Smooth muscle cell (in vitro differentiated cells): ENCODE measurements around the gene ALDH1A2. TPM values are rescaled to one million over a fixed set of nuclear protein-coding genes. Genes with fewer than 3 reads are reported as not detected.

Source experiments
- DNase-seq: peaks from one replicate; lab custom pipeline; 2025; ENCODE audit not compliant: unreplicated experiment; lab: John Stamatoyannopoulos, UW
- H2AFZ ChIP-seq: fragments of 200-600 bp; sonication (generic); 2 replicates; pipeline ENCODE4 v1.6.0; 2016; ENCODE audit warnings: antibody characterized with exemption, low read depth, mild to moderate bottlenecking
- H3F3A ChIP-seq: fragments of 200-600 bp; sonication (generic); 2 replicates; pipeline ENCODE4 v1.6.0; 2017; ENCODE audit warnings: antibody characterized with exemption, low read depth
- H3K27ac ChIP-seq: fragments of 200-600 bp; sonication (generic); 2 replicates; pipeline ENCODE4 v1.5.1; 2016; ENCODE audit warnings: low read depth, mild to moderate bottlenecking
- H3K27me3 ChIP-seq: fragments of 200-600 bp; sonication (generic); 2 replicates; pipeline ENCODE4 v1.6.1; 2016; ENCODE audit warnings: low read depth, mild to moderate bottlenecking
- H3K36me3 ChIP-seq: fragments of 200-600 bp; sonication (generic); 2 replicates; pipeline ENCODE4 v1.5.1; 2016; ENCODE audit warnings: low read depth
- H3K4me1 ChIP-seq: fragments of 200-600 bp; sonication (generic); 2 replicates; pipeline ENCODE4 v1.5.1; 2016; ENCODE audit warnings: low read depth
- H3K4me2 ChIP-seq: fragments of 200-600 bp; sonication (generic); 2 replicates; pipeline ENCODE4 v1.6.0; 2016; ENCODE audit warnings: mild to moderate bottlenecking
- H3K4me3 ChIP-seq: fragments of 200-600 bp; sonication (generic); 2 replicates; pipeline ENCODE4 v1.5.1; 2016; ENCODE audit warnings: mild to moderate bottlenecking
- H3K79me2 ChIP-seq: fragments of 200-600 bp; sonication (generic); 2 replicates; pipeline ENCODE4 v1.6.0; 2016; ENCODE audit warnings: low read depth, mild to moderate bottlenecking
- H3K9ac ChIP-seq: fragments of 200-600 bp; sonication (generic); 2 replicates; pipeline ENCODE4 v1.6.0; 2016; ENCODE audit warnings: low read depth
- H3K9me3 ChIP-seq: fragments of 200-600 bp; sonication (generic); replicated peaks from 2 replicates; pipeline ENCODE4 v1.5.1; 2016; ENCODE audit warnings: low read depth
- H4K20me1 ChIP-seq: fragments of 200-600 bp; sonication (generic); 2 replicates; pipeline ENCODE4 v1.6.0; 2016; ENCODE audit warnings: low read depth
- WGBS: methylation state at CpG from one replicate; pipeline ENCODE4 v1.1.7; 2016; ENCODE audit warnings: low lambda C conversion rate; 5-methylcytosine and 5-hydroxymethylcytosine counted together
- polyA plus RNA-seq: library from polyadenylated mRNA; unstranded; fragments of >200 nt; fragmentation: Nextera tagmentation; extraction: Ambion mirVana; gene quantifications from 2 replicates; pipeline ENCODE4 v1.2.1, GENCODE V29; 2016
- total RNA-seq: library from RNA; depleted of rRNA; stranded (reverse); fragments of >200 nt; gene quantifications from 2 replicates; pipeline ENCODE4 v1.2.3, GENCODE V29; 2014
- TF ChIP-seq, protein P1 (sequence below): fragments of 200-600 bp; sonication (generic); IDR thresholded peaks from 2 replicates; pipeline ENCODE4 v1.5.1; 2017; ENCODE audit warnings: borderline replicate concordance, mild to moderate bottlenecking, antibody characterized with exemption; ENCODE audit not compliant: insufficient read depth, poor library complexity, severe bottlenecking

ALDH1A2 gene
- total and polyA plus RNA-seq, 2 experiments from 2014 or later, result 0.49 to 2.9 TPM

DNA sequence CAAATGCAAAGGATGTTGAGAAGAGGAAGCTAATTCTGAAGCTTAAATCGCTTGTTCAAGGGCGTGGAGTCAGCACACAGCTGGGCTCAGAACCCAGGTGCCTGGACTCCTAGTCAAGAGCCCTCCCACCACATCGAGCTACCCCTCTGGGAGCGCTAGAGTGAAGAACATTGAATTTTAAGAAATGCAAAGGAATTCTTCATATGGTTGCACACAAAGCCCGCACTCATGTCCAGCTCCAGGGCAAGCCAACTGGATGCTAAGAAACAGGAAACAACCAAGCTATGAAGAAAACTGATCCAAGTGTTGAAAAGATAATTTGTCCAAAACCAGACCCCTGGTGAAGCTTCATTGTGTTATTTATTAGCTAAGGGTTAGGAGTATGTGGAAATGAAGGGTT lies 122.3 kb downstream of the ALDH1A2 start:
- H3K4me2 ChIP-seq, result no peak overlapping the region
- 95% methylated on average over 5 of the region's 5 CpGs for WGBS
- no peaks in the 10 kb centered on the region for H3K9me3 ChIP-seq
- H3K27me3 ChIP-seq, result no peaks in the 10 kb centered on the region
- no peak for DNase-seq
- H3K4me1 ChIP-seq, result no peaks in the 10 kb centered on the region
- H3F3A ChIP-seq, result no peaks in the 10 kb centered on the region
- TF ChIP-seq, protein P1, sequence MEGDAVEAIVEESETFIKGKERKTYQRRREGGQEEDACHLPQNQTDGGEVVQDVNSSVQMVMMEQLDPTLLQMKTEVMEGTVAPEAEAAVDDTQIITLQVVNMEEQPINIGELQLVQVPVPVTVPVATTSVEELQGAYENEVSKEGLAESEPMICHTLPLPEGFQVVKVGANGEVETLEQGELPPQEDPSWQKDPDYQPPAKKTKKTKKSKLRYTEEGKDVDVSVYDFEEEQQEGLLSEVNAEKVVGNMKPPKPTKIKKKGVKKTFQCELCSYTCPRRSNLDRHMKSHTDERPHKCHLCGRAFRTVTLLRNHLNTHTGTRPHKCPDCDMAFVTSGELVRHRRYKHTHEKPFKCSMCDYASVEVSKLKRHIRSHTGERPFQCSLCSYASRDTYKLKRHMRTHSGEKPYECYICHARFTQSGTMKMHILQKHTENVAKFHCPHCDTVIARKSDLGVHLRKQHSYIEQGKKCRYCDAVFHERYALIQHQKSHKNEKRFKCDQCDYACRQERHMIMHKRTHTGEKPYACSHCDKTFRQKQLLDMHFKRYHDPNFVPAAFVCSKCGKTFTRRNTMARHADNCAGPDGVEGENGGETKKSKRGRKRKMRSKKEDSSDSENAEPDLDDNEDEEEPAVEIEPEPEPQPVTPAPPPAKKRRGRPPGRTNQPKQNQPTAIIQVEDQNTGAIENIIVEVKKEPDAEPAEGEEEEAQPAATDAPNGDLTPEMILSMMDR, result no peak
- H3K27ac ChIP-seq, result no peak overlapping the region
- no peaks in the 10 kb centered on the region for H3K79me2 ChIP-seq
- H3K9ac ChIP-seq, result no peak overlapping the region
- H4K20me1 ChIP-seq, result no peaks in the 10 kb centered on the region
- H2AFZ ChIP-seq, result no peak overlapping the region
- H3K4me3 ChIP-seq, result no peak overlapping the region
- H3K36me3 ChIP-seq, result no peaks in the 10 kb centered on the region

DNA sequence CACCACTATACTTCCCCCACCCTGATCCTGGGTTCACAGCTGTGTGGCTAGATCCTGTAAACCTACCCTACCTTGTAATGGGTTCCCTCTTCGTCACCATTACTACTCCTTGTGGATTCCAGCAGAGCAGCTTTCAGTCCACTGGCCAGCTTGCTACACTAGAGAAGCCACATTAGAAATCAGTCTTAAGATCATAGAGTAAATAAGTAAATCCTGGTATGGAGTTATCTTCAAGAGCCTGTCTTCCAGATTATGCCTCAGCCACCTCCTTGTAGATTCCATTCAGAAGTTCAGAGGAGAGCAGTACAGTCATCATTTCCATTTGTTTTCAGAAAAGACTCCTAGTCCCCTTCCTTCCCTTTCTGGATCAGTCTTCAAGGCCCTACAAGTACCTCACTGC lies 123.7 kb downstream of the ALDH1A2 start:
- no peak for DNase-seq
- H3K27me3 ChIP-seq, result no peaks in the 10 kb centered on the region
- WGBS, result 97% methylated on average over 1 of the region's 1 CpG

DNA sequence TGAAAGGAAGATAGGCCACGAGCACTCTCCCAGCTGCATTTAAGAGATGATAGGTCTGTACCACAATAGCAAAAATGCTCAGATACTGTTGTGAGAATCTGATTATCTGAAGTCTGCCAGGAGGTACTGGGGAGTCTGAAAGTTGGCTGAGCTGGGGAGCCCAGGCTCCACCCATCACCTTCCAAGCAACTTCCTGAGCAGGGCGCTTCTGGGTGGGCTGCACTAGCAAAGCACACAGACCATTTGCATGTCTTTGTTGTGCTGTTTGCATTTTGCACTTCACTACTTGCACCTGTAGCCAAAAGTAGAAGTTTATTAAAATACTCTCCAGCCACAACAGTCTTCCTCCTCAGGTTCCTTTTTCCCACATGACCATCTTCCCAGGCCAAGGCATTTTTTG lies 133.2 kb downstream of the ALDH1A2 start:
- 84% methylated on average over 2 of the region's 2 CpGs for WGBS
- Histone ChIP-seq H3K79me2 (no peaks in the 10 kb centered on the region), H4K20me1 (no peaks in the 10 kb centered on the region), H2AFZ (no peak overlapping the region), H3K4me2 (no peak overlapping the region), H3K27me3 (no peaks in the 10 kb centered on the region), H3K36me3 (no peaks in the 10 kb centered on the region), H3K9ac (no peak overlapping the region), H3K27ac (no peak overlapping the region), H3K9me3 (no peaks in the 10 kb centered on the region), H3K4me3 (no peak overlapping the region), H3K4me1 (no peaks in the 10 kb centered on the region), H3F3A (no peaks in the 10 kb centered on the region)
- DNase-seq, result no peak
- TF ChIP-seq, protein P1, result no peak

More for the DNA sequence above, 123.7 kb downstream of the ALDH1A2 start:
- Histone ChIP-seq H3K9ac (no peak overlapping the region), H4K20me1 (no peaks in the 10 kb centered on the region), H3F3A (no peaks in the 10 kb centered on the region), H3K36me3 (no peaks in the 10 kb centered on the region), H3K27ac (no peak overlapping the region), H3K4me3 (no peak overlapping the region), H3K4me1 (no peaks in the 10 kb centered on the region), H3K79me2 (no peaks in the 10 kb centered on the region), H3K9me3 (no peaks in the 10 kb centered on the region), H2AFZ (no peak overlapping the region), H3K4me2 (no peak overlapping the region)
- TF ChIP-seq, protein P1, result no peak

DNA sequence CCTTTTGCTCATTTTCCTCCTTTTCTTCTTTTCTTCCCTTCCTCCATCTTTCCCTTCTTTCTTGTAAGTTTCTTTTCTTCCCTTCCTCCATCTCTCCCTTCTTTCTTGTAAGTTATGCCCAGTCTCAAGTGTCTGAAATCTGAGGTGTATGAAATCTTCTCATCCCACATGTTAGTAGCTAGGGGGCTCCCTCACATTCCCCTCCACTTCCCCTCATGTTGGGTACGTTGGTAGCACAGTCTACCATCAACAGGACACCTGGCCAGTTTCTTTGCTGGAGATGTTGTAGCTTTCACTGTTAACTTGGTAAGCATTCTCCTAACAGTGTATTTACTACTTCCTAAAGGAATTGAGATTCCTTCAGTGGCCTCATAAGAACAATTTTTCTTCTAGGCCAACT lies 133.9 kb downstream of the ALDH1A2 start:
- Histone ChIP-seq H3K4me1 (no peaks in the 10 kb centered on the region), H4K20me1 (no peaks in the 10 kb centered on the region), H3K27ac (no peak overlapping the region), H3K9ac (no peak overlapping the region), H2AFZ (no peak overlapping the region), H3K4me3 (no peak overlapping the region), H3F3A (no peaks in the 10 kb centered on the region), H3K9me3 (no peaks in the 10 kb centered on the region), H3K79me2 (no peaks in the 10 kb centered on the region), H3K36me3 (no peaks in the 10 kb centered on the region), H3K4me2 (no peak overlapping the region), H3K27me3 (no peaks in the 10 kb centered on the region)
- TF ChIP-seq, protein P1, result no peak
- DNase-seq, result no peak
- 88% methylated on average over 1 of the region's 1 CpG for WGBS
